GF-D8 (cell line): ENCODE results near the gene KCNQ1.

Experiments used
- DNase-seq: peaks from one replicate; lab custom pipeline; 2025; lab: John Stamatoyannopoulos, UW

KCNQ1 gene

DNA sequence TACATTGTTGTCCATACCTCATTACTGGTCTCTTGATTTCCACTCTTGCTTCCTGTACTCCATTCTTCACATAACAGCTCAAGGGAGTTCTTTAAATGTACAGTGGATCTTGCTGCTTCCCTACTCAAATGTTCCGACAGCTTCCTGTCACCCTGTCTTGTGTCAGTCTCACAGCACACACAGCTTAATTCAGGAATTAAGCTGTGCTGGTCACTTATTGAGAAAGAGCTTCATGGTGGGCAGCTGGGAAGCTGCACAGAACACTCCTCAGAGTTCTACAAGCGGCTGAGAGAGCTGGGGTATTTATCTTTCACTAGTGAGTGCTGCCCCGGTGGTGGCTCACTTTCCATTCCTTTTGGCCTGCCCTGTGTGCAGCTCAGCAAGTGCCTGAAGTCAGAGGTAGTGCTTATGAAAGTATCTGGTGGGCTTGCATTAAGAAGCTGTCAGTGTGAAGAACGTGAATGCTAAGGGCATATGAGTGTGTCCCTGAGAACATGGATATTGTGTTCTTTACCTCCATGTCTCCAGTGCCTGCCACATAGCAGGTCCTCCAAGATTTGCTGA is 206.3 kb downstream of the KCNQ1 start:
- DNase-seq = no peak

DNA sequence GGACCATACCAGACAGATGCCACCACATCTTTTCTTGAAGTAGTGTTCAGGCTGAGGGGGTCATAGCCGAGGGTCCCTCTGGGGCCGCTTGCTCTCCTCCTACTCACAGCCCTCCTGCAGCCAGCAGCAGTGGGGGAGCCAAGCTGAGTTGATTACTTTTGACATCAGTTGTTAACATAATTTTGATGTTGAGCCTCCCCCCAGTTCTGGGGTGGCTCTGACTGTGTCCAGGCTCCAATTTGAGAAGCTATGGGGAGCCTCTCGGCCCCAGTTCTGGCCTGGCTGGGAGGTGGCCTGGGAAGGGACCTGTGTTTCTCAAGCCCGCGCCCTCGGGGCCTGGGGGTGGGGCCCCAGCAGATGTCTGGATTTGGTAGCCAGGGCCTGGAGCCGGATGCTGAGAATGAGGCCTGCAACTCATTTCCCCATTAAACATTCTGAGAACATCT is 207.0 kb downstream of the KCNQ1 start:
- DNase-seq = no peak

DNA sequence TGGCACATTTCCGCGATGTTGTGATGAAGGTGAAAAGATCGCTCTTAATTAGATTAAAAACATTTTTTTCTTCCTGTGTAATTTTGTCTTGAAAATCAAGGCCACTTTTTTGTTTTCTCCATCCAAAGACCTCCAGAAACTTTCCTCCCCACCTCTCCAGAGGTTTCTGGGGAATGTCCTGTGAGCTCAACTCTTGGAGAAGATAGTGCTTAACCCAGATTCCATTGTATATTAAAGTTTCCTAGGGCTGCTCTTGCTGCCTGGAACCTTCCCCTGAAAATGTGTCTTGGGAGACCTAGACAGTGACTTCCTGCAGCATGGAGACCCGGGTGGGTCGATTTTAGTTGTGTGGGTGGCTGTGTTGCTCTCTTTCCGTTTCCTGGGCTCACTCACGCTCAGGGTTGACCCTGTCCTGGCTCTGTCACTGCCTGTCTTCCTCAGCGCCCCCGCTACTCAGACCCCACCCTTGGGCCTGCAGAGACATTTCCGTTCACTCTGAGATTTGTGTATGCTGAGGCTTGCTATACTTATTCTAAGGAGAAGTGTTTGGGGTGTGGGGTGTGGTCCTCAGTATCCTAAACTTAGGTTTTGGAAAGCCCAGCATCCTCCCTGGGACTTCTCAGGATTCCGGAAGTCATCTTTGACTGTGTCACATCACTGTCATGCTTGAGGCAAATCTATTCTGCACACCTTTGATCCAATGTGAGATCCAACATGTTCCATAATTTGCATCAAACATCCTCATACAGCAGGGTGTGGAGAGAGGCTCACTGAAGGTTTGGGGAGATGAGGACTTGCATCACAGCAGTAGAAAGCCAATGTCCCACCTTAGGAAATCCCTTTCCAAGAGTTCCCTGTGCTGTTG is 207.8 kb downstream of the KCNQ1 start:
- no peak for DNase-seq

DNA sequence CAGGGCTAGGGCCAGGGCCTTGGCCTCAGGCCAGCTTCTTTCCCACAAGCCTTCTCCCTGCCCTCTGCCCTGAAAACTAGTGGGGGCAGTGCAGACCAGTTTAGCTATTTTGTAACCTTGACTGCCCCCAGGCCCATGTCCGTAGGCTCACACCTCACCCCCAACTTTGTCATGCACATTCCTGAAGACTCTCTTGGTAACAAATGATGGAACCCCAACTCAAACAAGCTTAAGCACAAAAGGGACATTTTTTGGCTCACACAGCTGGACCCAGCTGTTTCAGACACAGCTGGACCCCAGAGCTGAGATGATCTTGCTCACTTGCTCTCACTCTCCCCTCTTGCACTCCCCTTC is 208.4 kb downstream of the KCNQ1 start:
- no peak for DNase-seq

DNA sequence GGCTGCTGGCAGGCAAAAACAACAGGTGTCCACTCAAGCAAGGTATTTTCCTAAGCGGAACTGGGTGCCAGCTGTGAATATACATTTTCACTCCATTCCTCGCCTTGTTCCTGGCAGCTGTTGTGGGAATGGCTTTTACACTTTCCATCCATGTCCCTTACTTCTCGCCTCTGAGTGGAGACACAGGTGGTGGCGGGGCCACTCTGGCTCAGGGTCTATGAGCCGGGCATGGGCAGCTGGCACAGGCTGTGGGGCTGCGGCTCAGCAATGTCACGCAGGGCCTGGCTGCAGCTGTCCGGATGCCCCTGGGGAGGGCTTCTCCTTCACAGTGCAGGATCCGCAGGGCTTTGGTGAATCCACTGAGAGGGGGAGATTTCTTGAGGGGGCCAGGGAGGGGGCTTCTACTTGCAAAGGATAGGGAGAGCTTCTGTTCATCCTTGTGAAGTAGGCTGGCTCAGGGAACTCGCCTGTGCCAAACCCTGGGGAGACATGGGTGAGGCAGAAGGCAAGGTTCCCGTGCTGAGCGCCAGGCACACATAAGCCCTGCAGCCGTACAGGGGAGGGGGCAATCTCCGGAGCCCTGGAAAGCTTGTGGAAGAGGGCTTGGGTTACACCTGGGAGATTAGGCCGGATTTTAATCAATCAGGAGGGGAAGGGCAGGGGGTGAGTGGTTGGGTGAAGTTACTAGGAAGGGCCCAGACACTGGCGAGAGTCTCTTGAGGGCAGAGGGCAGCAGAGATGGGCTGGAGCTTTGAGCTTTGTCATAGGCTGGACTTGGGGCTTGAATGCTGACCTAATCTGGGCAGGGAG is 209.3 kb downstream of the KCNQ1 start:
- no peak for DNase-seq

DNA sequence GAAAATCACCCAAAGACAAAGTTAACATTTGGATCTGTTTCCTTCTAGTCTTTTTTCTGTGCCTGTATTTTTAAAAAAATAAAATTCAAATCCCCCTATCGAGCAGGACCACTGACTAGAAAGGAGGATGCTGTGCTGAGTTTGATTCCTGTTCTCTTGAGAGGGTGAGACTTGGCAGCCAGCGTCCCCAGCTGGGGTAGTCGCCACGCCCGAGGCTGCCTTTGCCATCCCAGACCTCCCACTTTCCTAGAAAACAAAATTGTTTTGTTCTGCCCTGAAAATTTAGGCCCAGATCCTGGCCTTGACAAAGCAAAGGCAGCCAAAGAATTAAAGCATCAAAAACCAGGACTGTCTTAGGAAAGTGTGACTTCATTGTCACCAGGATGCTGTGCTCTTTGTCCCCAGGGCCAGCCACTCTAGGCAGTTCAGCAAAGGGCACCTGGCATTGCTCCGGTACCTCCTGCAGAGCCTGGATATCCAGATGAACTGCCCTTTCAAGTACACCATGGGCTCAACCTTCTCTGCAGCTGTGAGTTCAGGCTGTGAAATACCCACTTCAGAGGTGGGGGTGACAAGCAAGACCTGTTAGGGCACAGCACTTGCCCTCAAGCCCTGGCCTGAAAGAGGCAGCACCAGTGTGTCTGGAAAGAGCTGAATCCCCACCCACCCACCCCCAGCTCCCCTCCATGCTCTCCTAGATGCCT is 210.4 kb downstream of the KCNQ1 start:
- no peak for DNase-seq

DNA sequence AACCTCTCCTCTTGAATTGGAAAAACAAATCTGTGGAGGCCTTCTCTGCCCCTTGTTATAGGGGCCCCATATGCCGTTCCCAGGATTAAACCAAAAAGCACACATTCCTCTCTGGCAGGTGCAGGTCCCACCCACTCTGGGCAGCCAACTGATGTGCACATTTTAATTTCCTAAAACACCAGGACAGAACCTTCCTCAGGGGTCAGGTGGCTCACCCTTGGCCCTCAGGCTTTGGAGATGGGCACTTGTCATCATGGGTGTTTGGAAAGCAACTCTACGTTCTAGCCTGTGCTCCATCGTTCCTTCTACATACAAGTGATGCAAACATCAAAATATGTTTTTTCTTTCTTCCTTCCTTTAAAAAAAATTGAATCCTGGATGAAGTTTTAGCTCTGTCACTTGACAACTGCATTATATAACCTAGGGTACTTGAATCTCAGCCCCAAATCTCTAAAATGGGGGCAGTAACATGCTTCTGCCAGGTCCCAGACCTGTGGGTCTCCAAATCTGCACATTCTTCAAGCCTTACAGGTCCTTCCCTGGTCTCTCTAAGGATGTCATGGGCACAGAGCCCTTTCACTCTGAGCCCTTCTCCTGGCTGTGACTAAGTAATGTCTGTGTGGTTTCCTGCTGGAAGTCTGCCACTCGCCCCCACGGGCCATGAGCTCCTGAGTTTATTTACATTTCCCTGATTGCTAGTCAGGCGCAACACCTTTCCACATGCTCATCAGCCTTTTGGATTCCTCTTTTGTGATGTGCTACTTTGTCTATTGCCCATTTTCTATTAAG is 211.2 kb downstream of the KCNQ1 start:
- no peak for DNase-seq

DNA sequence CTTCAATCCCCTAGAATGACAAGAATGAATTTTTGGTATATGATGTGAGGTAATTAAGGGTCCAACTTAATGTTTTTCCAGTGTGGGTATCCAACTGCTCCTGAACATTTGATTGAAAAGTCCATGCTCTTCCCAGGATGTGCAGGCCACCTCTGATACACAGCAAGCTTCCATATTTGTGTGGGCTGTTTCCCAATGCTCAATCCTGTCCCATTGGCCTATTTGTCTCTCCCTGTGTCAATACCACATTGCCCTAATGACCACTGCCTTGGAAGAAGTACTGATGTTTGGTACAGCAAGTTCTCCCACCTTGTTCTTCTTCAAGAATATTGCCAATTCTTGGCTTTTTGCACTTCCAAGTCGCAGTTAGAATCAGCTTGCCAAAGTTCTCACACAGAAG is 212.1 kb downstream of the KCNQ1 start:
- no peak for DNase-seq

DNA sequence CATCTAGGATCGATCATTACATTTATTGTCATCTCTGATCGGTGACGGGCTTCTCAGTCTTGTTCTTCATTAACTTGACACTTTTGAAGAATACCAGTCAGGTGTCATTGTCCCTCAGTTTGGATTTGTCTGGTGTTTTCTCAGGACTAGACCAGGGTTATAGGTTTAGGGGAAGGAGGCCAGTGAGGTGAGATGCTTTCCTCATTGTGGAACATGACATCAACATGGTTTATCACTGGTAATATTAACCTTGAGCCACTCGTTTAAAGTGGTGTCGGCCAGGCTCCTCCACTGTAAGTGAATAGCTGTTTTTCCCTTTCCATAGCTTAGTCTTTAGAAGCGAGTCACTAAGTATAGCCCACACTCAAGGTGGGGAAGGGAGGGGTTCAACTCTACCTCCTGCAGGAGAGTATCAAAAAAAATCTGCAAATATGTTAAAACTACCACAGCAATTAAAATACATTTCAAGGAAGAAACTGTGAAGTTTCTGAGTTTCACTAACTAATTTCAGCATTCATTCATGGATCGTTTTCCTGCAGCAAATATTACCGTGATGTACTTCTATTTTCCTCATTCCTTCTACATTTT is 213.0 kb downstream of the KCNQ1 start:
- DNase-seq = no peak

DNA sequence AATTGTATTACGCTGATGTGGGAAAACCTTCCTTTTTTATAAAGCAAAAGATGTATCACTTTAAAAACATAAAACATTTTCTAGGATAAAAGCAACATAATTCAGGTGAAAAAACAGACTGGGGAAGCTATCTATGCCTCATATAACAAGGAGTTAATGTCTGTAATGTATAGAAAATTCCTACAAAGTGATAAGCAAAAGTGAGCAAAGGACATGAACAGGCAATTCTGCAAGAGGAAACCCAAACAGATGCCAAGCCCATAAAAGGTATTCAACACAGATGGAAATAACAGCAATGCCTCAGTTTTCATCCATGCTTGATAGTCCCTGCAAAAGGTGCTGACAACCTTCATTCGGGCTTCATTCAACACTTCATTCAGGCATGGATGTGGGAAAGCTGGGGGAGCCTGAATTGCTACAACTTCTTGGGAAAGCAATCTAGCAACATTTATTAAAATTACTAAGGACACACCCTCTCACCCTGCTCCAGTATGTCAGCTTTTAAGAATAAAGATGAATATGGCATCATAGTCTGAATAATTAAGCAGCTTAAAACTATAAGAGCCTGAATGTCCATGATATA is 215.6 kb downstream of the KCNQ1 start:
- no peak for DNase-seq

DNA sequence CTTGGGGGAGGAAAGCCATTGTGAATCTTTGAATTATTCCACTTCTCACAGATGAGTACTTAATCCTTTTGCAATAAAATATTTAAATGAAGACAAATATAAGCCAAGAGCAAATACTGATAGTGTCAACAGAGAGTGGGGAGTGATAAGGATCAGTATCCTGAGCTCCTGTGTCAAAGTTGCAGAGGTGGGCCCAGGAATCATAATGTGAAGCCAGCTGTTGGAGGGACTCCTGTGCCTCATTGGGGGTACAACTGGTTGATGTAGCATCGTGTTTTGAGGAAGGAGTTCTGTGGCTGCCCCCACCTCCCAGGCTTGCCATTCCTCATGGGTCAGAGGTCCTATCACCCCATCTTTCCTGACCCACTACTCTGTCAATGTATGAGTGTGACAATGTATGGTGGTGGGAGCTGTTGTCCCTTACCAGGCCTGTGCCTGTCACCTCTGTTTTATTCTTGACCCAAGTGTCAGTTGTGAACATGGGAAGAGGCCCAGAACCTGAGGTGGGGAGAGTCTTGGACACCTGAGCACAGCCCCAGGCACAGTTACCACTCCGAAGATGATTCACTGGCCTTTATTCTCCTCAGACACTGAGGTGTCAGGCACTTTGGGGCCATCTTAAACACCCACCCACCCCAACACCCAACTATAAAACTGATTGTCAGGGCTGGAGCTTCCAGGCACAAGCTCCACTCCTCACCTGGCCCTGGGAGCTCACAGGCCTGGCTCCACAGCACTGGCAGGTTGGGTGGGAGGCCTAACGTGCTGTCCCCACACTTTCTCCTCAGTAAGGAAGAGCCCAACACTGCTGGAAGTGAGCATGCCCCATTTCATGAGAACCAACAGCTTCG is 216.6 kb downstream of the KCNQ1 start:
- DNase-seq = no peak

DNA sequence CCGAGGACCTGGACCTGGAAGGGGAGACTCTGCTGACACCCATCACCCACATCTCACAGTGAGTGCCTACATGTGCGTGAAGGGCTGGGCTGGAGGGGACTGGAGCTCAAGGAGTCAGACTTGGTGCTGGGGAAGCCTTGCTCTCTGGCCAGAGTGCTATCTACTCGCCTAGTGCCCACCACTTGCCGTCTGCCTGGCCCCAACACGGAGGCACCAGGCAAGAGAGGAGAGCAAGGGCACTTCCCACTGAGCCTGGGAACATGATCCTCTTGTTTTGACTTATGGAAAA is 217.2 kb downstream of the KCNQ1 start:
- no peak for DNase-seq

DNA sequence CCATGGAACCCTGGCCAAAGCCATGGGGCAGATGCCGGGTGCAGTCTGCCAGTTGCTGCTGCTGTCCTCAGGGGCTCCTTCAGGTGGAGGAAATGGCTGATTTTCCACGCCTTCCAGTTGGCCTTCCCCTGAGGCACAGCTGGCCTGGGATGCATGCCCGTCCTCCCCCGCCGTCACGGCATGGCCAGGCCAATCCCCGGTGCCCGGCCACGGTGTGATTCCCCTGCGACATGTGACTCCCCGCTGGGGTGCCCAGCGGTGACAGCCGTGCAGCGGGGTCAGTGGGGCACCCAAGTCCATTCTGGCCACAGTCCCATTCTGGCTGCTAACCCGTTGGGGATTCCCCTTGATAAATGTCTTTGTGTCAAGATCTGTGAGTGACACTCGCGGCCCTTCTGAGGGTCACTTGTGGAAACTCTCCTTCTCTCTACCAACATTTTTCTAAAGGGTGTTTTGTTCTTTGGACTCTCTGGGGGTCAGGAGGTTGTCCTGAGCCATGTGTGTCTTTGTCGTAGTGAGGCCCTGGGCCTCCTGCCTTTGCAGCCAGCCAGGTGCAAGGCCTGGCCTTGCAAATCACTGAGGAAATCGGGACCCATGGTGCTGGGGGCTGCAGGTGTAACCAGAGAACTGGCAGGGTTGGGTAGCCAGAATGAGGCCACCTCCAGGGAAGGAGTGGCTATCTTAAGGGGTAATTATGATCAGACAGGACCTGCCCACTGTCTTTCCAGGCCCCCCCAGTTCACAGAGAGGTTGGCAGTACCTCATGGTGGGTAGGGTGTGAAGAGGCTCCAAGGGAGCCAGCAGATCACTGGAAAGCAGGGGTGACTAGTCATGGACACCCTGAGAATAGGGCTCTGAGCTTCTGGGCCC is 217.9 kb downstream of the KCNQ1 start:
- no peak for DNase-seq

DNA sequence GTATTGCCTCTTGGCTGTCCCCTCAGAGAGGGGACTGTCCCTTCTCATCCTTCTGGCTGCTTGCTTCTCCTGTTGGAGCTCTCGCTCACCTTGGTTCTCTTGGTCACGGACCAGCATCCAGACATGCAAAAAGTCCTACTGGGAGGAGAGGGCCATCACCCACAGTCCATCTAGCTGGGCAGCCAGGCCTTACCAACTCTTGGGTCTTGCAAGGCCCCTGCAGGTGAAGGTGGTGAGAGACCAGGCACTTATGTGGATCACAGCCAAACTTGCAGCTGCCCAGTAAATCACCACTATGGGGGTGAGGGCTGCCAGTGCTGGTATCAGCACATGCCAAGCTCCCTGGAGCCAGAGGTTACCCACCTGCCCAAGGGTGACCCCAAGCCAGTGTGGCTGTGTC is 218.7 kb downstream of the KCNQ1 start:
- no peak for DNase-seq

DNA sequence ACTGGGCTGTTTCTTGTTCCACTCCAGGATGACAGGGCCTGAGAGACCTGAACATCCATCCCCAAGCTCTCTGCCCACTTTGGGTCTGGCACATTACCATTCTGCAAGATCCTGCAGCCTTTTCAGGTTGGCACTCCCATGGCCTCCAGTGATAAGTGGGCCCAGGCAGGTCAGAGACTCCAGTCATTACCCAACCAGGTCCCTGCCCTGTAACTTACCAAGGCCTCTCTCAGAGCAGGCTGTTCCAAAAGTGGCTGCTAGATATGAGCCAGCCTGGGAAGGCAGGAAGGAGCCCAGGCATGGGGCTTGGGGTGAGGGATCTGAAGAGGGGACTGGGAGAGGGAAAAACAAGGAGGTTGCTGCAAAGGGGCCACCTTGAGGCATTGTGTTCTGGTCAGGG is 219.1 kb downstream of the KCNQ1 start:
- DNase-seq = no peak

DNA sequence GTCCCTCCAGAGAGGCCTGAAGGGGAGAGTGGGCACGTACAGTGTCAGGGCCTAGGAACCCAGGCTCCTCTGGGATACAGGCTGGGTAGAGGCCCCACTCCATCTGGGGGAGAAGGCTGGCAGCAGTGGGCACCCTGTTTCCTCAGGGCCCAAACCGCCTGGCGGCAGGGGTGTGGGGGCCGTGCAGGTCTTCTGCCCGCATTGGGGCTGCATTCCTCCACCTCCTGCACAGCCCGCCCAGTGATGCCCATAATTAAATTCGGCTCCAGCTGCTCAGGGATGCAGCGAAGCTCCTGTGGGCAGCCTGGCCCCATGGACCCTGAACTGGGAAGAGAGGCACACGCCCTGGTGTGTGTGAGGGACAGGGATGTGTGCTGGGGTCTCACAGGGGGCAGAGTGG is 219.6 kb downstream of the KCNQ1 start:
- DNase-seq = no peak

DNA sequence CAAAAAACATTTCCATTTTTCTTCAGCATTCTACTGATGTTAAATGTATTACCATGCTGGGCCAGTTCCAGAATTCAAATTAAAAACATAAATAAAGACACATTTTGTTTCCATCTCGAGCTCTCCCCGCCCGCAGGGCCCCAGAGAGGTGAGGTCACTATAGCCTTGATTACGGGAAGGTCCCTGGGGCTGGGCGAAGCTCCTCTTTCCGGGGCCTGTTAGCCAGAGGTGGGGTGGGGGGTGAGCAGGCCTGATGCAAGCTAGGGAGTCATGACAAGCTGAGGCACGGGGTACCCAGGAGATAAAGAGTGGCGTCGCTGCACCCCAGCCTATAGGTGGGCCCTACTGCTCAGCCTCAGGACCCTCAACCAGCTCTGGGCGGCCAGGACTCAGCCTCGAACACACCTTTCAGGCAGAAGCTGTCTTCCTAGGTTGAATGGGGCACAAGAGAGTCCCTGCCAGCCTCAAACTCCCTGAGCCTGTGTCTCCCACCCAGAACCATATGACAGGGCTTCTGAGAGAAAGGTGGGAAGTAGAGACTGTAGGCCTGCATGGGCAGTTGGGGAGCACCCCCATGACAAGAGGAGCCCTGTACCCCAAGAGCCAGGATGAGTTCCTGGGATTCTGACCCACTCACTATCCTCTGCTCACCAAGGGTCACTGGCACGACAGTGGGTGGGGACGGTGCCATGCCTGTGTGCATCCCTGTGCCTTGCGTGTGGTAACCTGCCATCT is 220.2 kb downstream of the KCNQ1 start:
- DNase-seq = no peak
